ENCODE measurements around the gene ZFAND3.

GRCh38 chr6:37947468-37947867, 127.9 kb downstream of the ZFAND3 start:
- TF ChIP-seq GATA2 (IDR thresholded peaks at IDR 0.05; ENCODE audit: low read depth, low read length) (no peak), GATA3 (IDR thresholded peaks at IDR 0.05; ENCODE audit: low read depth, low read length) (no peak)
